ENCODE results near the gene BCR.

The BCR gene

DNA sequence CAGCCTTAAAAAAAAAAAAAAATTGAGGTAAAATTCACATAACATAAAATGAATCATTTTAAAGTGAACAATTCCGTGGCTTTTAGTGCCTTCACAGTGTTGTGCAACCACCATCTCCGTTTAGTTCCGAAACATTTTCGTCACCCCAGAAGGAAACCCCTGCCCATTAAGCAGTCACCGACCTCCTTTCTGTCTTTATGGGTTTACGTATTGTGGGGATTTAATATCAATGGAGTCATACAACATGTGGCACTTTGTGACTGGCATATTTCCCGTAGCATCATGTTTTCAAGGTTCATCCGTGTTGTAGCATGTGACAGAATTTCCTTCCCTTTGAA, 65.5 kb downstream of the BCR start:
- no peak overlapping the region for H3K4me3 ChIP-seq (ENCODE audit: low read depth, low read length)
- TF ChIP-seq, protein P1, sequence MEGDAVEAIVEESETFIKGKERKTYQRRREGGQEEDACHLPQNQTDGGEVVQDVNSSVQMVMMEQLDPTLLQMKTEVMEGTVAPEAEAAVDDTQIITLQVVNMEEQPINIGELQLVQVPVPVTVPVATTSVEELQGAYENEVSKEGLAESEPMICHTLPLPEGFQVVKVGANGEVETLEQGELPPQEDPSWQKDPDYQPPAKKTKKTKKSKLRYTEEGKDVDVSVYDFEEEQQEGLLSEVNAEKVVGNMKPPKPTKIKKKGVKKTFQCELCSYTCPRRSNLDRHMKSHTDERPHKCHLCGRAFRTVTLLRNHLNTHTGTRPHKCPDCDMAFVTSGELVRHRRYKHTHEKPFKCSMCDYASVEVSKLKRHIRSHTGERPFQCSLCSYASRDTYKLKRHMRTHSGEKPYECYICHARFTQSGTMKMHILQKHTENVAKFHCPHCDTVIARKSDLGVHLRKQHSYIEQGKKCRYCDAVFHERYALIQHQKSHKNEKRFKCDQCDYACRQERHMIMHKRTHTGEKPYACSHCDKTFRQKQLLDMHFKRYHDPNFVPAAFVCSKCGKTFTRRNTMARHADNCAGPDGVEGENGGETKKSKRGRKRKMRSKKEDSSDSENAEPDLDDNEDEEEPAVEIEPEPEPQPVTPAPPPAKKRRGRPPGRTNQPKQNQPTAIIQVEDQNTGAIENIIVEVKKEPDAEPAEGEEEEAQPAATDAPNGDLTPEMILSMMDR (IDR thresholded peaks at IDR 0.05; ENCODE audit: borderline replicate concordance, insufficient read depth, low read depth, low read length): no peak

DNA sequence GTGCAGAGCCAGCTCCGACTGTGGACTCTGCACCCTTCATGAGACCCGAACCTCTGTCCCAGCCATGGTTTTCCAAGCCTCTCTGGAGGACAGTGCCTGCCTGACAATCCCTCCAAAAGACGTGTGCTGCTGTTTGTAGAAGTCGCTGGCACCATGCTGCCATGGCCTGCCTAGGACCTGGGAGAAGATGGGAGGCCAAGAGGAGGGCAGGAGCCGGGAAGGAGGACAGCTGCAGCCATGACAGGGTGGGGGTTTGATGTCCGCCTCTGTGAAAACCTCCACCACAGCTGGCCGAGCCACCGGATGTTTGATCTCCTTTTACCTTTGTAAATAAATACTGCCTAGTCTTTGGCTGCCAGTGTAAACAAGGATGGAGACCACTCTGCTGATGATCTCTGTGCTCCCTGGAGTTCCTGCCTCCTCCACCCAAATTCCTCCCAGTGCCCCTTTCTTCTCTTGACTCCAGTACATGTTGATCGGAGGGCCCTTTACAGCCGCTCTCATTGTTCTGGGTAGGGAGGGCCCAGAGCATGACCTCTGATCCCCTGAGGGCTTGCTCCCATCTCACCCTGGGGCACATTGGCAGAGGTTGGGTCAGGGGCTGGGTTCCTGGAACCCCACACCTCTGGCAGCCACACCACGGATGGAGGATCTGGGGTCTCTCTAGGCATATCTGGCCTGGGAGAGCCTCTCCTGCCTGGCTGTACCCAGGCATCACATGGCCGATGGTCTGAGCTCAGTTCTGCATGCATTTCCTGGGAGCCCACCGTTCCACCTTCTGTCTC, 66.9 kb downstream of the BCR start:
- no peak overlapping the region for H3K4me3 ChIP-seq (ENCODE audit: low read depth, low read length)
- TF ChIP-seq, protein P1 (IDR thresholded peaks at IDR 0.05; ENCODE audit: borderline replicate concordance, insufficient read depth, low read depth, low read length): no peak

DNA sequence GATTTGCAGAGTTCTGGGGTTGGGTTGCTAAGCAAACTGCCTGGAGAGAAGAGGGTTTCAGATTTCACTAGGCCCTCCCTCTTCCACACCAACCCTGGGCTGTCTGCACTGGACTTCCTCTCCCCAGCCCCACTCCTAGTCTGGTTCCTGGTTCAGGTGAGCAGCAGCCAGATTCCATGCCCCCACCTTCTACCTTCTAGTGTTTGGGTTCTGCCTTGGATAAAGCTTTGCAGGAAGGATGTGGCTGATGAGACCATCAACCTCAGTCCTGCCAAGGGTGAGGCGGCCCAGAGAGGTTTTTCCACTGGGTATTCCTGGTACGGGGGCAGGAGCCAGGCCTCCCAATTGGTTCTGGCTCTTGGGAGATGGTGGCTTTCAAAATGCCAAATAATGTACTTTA, 68.3 kb downstream of the BCR start:
- no peak overlapping the region for H3K4me3 ChIP-seq (ENCODE audit: low read depth, low read length)
- TF ChIP-seq, protein P1 (IDR thresholded peaks at IDR 0.05; ENCODE audit: borderline replicate concordance, insufficient read depth, low read depth, low read length): no peak

DNA sequence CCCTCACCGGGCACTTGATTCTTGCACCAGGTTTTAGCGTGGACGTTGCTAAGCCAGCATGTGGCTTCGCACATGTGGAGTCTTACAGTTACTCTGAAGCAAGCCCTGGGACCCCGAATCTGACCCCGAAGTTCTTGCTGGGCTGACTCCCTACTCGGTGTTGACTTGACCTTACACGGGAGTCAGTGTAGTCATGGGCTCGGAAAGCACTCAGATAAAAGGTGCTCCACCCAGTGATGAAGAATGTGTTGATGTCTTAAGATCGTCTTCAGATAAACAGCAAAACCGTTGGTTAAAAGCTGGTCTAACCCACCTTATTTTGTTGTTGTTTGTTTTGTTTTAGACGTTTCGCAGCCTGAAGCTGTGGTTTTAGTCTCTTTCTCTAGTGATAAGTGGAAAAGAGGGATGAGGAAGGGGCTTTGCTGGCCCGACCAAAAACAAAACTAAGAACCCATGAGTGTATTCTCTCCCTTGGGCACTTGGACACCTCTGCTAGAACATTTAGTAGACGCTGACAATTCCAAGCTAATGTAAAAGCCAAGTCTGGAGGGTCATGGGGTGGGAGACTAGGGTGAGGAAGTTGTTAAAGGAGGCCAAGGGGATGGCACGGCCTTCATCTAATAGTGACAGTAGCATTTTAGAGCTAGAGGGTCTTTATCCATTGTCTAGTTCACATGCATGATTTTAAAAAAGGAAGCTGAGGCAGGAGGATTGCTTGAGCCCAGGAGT, 69.9 kb downstream of the BCR start:
- TF ChIP-seq, protein P1 (IDR thresholded peaks at IDR 0.05; ENCODE audit: borderline replicate concordance, insufficient read depth, low read depth, low read length): no peak
- no peak overlapping the region for H3K4me3 ChIP-seq (ENCODE audit: low read depth, low read length)

DNA sequence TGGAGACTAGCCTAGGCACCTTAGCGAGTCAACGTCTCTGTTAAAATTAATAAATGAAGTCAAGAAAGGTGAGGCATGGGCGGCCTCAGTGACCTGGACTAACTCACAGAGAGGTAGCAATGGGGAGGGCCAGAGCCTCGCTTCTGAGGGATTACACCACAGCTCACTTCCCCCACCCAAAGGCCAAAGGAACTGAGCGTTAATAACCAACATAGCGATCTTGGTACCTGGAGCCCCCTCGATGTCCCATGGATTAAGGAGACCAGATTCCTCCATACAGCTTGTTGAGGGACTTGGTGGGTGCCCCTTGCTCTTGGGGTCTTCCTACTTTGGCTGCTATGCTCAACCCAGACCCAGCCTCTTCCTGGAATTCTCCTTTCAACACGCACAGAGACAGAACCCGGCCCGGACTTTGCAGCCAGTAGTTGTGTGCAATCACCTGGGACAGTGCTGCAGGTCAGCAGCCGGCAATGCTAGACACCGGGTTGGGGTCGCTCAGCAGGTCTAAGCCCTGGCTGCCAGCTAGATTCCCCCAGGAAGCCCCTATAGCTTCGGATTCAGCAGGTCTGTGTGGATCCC, 70.6 kb downstream of the BCR start:
- no peak overlapping the region for H3K4me3 ChIP-seq (ENCODE audit: low read depth, low read length)
- TF ChIP-seq, protein P1 (IDR thresholded peaks at IDR 0.05; ENCODE audit: borderline replicate concordance, insufficient read depth, low read depth, low read length): no peak

DNA sequence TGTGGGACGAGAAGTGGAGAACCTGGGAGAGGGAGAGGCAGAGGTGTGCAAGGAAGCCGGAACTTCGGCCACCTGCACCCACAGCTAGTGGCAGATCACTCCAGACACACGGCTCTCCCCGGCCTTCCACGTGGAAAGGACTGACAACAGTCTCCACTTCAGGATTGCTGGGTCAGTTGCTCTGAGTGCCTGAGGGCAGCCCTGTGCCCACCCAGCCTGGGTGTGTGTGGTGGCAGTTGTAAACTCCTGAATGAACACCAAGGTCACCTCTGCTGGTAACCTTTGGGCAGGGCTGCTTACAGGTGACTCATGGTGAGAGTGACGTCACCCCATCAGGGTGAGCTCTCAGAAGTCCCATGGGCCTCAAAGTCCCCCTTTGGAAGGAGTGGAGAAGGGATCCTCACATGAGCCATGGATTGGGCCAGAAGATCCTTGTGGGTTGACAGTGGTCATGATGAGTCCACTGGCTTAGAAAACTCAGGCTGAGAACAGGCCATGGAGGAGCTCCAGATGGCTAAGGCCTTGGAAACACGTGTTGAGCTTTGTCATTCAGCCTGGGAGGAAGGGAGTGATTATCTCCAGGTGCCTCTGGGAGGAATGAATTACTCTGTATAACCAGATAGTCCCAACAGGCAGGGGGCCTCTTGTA, 71.3 kb downstream of the BCR start:
- TF ChIP-seq, protein P1 (IDR thresholded peaks at IDR 0.05; ENCODE audit: borderline replicate concordance, insufficient read depth, low read depth, low read length): no peak
- no peak overlapping the region for H3K4me3 ChIP-seq (ENCODE audit: low read depth, low read length)
